GM13977 (cell line): ENCODE results near the gene CNNM1.

Source experiments
- DNase-seq: peaks from one replicate; pipeline ENCODE4 v3.0.0; 2012; ENCODE audit warnings: low spot score
- CTCF ChIP-seq: IDR thresholded peaks from 2 replicates; pipeline ENCODE4 v1.5.1; 2012; ENCODE audit warnings: mild to moderate bottlenecking, control low read depth; ENCODE audit not compliant: insufficient read depth; ENCODE audit errors: extremely low read depth, missing control alignments
- in situ Hi-C: fragments of 300-500 bp; cut with MboI; formaldehyde crosslinking; loops from one replicate; pipeline ENCODE4 v1.12.0; 2022; ENCODE audit warnings: low sequenced_read_pairs, low pct_unique_long_range_greater_than_20kb, mixed read lengths, inconsistent platforms; ENCODE audit not compliant: unreplicated experiment

Gene CNNM1

GRCh38 chr10:99429517-99430095 is 100.5 kb downstream of the CNNM1 start:
- in situ Hi-C loops = loop anchor here (25.0 kb wide), 1 partner anchor 283 kb away; no protein-coding TSS in a partner anchor
- no peak for TF ChIP-seq CTCF
- no peak for DNase-seq

- TF ChIP-seq CTCF = no peak
- in situ Hi-C loops = loop anchor here (25.0 kb wide), 1 partner anchor 282 kb away; no protein-coding TSS in a partner anchor
These were observed 100.9 kb downstream of the CNNM1 start for GRCh38 chr10:99430116-99430450.

GRCh38 chr10:99430451-99431189 is 101.5 kb downstream of the CNNM1 start, which contains the start of gene GOT1:
GOT1 (minus strand) TSS chr10:99430624; CDS start chr10:99430565, 59 bp downstream.
- no peak for TF ChIP-seq CTCF
- peak; percentile 95 for DNase-seq
- in situ Hi-C loops = loop anchor here (25.0 kb wide), 1 partner anchor 282 kb away; no protein-coding TSS in a partner anchor

More at GRCh38 chr10:99430116-99430450, 100.9 kb downstream of the CNNM1 start:
- DNase-seq = peak; percentile 14

- in situ Hi-C loops = loop anchor here (25.0 kb wide), 1 partner anchor 281 kb away; no protein-coding TSS in a partner anchor
- no peak for DNase-seq
- TF ChIP-seq CTCF = no peak
These were observed 102.1 kb downstream of the CNNM1 start for GRCh38 chr10:99431190-99431760.

- no peak for DNase-seq
- in situ Hi-C loops = loop anchor here (25.0 kb wide), 1 partner anchor 280 kb away; no protein-coding TSS in a partner anchor
- TF ChIP-seq CTCF = no peak
These were observed 102.9 kb downstream of the CNNM1 start for GRCh38 chr10:99432047-99432446.

GRCh38 chr10:99432881-99433280 is 103.7 kb downstream of the CNNM1 start:
- in situ Hi-C loops = loop anchor here (25.0 kb wide), 1 partner anchor 279 kb away; no protein-coding TSS in a partner anchor
- no peak for TF ChIP-seq CTCF
- no peak for DNase-seq
